HL-60/S4 treated with phorbol 12-myristate 13-acetate at 8.2 ng/mL for 4 days and 3 days (cell line): Measurements from ENCODE around the gene RAG1.

Experiments
- in situ Hi-C: fragments of 300-500 bp; cut with MboI; formaldehyde crosslinking; loops from 2 replicates; pipeline ENCODE4 v1.15.0; 2022; ENCODE audit warnings: low sequenced_read_pairs

Gene RAG1

DNA sequence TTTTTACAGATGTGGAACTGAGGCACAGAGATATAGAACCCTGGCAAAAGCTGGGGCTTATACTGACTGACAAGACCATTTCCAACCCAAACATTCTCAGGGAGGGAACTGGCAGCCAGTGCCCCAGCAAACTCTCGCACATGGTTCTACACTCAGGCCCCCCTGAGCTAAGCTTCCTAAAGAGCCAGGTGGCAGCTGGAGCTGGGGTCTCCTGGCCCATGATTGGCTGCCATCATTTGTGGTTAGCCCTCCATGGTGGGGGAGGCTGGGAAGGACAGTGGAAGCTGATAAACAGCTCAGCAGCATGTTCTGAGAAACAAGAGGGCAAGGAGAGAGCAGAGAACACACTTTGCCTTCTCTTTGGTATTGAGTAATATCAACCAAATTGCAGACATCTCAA, at the start of gene RAG1:
Gene RAG1, plus strand, starts transcription at position 314 of the 400 bp plus-strand sequence. CDS start 5,298 bp downstream, outside the sequence.
- in situ Hi-C loops: loop anchor here (25.0 kb wide), 1 partner anchor 170 kb away; no protein-coding TSS in a partner anchor

DNA sequence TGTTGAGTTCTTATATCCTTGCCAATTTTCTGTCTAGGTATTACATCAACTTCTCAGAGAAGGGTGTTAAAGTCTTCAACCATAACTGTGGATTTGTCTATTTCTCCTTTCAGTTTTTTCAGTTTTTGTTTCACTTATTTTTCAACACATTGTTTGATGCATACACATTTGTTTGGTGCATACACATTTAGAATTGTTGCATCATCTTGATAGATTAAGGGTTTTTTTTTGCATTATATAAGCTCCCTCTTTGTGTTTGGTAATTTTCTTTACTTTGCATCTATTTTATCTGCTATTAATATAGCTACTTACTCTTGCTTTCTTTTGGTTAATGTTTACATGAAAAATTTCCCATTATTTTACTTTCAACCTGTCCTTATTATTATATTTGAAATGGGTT, 37.0 kb upstream of the RAG1 start:
- in situ Hi-C loops: no loop called here

DNA sequence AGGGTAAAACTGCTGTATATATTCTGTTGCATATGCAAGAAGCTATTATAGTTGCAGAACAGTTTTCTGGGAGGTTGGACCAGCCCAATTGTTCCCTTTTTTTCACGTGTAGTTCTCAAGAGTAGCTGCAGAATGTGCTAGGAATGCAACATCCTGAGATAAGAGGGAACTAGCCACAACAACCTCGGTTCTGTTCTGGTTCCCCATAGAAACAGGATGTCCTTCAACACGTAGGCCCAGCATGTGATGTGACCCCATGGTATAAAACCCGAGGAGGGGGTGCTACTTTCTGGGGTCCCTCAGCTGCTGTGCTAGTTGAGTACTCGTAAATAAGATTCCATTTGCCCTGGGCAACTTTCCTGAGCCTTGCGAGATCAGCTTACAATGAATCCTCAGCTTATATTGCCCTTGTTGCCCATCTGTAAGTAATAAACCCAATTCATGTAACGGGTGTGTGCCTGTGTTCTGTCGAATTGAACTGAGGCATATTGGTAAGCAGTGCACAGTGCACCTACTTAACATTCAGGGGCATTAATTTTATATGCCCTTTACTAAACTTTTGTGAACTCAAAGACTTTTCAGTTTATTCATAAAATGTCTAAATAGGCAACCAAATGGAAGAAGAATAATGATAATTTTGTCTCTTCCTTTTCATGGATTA, 34.7 kb upstream of the RAG1 start:
- in situ Hi-C loops: no loop called here

DNA sequence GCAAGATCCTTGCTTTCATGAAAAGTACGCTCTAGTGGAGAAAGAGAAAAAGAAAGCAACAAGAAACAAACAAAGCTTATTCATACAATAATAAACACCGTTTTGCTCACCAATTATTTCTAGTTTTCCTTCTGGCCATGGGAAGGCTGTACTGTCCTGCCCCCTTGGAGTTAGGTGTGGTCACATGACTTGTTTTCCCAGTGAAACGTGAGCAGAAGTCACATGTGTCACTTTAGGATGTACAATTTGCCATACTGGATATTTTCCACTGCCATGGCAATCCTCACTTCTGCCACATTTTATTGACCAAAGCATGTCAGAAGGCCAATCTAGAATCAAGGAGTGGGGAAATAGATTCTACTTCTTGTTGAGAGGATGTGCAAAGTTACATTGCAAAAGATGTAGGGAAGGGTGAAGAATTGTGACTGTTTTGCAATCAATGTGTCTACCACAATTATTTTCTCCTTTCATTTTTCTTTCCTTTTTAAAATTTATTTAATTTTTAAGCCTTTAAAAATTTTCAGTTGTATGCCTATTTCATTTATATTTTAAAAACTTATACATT, 33.4 kb upstream of the RAG1 start:
- in situ Hi-C loops: no loop called here

DNA sequence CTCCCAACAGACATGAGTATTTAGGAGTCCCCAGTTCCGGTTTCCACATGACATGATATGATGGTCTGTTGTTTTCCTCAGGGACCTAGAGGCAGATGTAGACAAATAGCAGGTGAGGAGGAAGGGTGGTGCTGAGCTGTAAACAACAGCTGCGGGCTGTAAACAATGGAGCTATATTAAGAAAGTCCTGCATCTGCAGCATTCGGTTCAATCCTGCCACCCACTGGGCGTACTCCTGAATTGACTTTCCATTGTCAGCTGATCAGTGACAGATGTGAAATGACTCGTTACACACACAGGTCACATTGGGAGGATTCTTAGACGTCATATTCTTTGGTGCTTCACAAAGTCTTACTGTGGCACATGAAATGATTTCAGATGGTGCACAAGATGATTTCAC, 26.8 kb upstream of the RAG1 start:
- in situ Hi-C loops: no loop called here

DNA sequence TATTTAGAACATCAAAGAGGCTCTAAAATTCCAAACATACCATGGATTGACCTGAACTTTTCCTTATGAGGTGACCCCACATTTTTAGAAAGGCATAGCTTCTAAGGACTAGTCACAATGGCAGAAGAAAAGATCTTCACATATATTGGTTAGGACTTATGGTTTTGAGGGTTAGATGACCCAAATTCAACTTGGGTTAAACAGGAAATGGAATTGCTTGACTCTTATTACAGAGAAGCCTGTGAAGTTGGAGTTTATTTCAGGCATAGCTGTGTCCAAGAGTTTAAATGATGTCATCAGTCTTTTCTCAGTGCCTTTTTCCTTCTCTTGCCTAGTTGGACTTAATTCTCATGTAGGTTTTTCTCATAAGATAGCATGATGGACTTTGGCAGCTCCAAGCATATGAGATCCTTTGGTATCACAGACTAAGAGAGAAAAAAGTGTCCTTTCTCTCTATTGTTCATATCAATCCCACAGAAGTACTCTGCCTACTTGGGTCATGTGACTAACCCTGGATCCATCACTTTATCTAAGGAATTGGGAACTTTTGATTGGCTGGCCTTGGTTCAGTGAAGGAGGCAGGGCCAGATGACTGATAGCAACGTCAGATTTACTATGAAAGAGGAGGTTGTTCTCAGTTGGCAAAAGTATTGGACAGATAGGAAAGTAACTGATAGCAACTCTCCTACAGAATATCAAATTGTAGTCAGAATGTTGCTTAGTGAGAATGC, 17.3 kb upstream of the RAG1 start:
- in situ Hi-C loops: loop anchor here (25.0 kb wide), 1 partner anchor 187 kb away; no protein-coding TSS in a partner anchor

DNA sequence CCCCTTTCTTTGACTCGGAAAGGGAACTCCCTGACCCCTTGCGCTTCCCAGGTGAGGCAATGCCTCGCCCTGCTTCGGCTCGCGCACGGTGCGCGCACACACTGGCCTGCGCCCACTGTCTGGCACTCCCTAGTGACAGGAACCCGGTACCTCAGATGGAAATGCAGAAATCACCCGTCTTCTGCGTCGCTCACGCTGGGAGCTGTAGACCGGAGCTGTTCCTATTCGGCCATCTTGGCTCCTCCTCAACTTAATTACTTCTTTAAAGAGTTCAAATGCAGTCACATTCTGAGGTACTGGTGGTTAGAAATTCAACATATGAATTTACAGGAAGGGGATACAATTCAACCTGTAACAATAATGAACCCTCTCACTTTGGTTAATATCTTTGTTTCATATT, 10.4 kb upstream of the RAG1 start:
- in situ Hi-C loops: loop anchor here (25.0 kb wide), 1 partner anchor 180 kb away; no protein-coding TSS in a partner anchor

DNA sequence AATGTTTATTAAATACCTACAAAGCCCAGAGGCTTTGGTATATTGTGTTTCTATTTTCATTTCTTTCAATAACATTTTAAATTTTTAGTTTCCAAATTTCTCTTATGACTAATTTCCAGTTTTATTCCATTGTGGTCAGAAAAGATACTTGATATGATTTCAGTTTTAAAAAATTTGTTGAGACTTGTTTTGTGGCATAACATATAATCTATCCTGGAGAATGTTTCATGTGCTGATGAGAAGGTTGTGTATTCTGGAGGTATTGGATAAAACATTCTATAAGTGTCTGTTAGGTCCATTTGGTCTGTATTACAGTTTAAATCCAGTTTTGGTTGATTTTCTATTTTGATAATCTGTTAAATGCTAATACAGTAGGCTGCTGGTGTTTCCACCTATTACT, 9.8 kb upstream of the RAG1 start:
- in situ Hi-C loops: loop anchor here (25.0 kb wide), 1 partner anchor 179 kb away; no protein-coding TSS in a partner anchor

DNA sequence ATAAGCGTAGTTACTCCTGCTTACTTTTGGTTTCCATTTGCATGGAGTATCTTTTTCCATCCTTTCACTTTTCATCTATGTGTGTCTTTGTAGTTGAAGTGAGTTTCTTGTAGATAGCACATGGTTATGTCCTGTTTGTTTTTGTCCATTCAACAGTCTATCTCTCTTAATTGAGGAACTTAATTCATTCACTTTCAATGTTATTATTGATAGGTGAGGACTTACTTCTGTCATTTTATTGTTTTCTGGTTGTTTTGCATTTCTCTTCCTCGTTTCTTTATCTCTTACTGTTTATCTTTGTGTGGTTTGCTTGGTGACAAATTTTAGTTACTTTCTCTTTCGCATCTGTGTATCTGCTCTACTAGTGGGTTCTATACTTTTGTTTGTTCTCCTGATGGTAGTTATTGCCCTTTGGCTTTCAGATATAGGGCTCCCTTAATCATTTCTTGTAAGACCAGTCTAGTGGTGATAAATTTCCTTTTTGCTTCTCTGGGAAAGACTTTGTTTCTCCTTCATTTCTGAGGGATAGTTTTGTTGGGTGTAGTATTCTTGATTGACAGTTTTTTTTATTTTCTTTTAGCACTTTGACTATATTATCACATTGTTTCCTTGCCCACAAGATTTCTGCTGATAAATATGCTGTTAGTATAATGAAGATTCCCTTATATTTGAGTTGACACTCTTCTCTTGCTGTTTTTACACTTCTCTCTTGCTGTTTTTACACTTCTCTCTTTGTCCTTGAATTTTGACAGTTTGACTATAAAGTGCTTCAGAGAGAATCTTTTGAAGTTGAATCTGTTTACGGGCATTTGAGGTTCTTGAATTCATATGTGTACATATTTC, 9.0 kb upstream of the RAG1 start:
- in situ Hi-C loops: loop anchor here (25.0 kb wide), 1 partner anchor 179 kb away; no protein-coding TSS in a partner anchor

DNA sequence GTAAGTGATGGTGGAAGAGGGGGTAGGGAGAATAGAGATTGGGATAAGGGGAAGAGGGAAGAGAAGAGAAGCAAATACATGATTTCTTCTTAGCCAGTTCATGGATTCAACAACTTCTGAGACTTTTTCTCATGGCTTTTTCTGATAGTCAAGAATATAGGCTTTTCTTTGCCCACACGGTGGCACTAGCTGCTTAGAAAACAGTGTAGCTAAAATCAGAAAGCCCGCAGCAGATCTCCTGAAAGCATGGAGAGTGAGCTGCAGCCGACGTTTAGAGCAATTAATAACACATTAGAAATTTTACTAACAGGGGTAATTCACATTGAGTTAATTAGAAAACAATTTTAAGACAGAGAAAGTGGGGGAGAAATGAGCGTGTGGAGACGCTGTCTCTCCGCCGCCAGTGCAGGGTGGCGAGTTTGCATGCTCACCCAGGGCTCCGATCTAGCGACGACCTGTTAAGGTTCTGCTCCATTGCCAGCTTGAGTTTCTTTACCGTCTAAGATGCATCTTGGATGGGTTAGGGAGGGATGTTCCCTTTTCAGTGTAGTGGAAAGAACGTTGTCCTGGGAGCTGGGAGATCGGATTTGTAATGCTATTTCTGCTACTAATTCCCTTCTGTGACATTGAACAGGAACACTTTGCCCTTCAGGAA, 3.3 kb upstream of the RAG1 start:
- in situ Hi-C loops: loop anchor here (25.0 kb wide), 1 partner anchor 173 kb away; no protein-coding TSS in a partner anchor

DNA sequence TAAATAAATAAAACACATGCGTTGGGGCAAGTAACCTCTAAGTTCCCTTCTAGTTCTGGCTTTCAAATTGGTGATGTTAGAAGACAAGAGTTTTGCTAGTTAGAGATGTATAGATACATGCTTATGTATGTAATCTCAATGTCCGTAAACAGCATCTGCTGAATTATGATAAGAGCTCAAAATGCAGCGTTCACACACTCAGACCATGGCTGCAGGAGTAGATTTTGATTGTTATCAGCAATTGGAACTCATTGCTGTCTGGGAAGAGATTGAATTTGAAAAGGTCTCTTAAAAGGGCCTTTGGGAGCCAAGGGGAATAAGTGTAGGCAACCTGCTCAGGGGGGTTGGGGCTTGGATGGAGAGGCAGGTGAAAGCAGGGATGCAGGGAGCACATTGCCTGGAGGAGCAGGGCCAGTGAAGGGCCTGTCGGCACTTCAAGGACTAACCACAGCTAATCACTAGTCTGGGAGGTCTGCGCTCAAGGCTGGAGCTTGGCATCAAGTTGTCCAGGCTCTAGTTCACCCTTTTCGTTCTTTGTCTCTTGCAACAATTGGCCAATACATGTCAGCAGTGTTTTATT, 2.7 kb upstream of the RAG1 start:
- in situ Hi-C loops: loop anchor here (25.0 kb wide), 1 partner anchor 172 kb away; no protein-coding TSS in a partner anchor

DNA sequence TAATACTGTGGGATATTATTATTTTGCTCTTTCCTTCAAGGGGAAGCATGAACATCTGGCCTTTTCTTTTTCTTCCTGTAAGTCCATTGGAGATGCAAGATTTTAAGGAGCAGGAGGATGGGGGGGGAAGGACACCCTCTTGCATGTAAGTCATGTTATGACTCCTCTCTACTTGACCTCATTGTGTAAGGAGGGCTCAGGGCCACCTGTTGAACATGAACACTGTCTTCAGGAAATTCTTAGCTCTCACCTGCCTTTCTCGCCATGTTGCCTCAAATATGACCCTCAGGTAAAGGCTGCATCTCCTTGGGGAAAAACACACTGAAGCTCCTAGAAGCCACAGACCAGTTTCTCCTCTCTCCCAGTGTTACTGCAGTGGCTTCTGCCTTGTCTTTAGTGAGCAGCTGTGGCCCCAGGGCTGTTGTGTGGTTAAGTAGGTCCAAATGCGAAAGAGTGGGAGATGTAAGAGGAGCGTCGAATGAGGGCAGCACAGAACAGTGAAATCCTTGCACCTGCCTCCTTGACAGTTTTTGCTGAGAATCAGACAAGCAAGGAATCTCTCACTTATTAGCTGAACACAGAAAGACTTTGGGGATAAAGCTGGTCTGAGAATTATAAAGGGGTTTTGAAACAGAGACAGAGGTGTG, 1.3 kb upstream of the RAG1 start:
- in situ Hi-C loops: loop anchor here (25.0 kb wide), 1 partner anchor 171 kb away; no protein-coding TSS in a partner anchor

DNA sequence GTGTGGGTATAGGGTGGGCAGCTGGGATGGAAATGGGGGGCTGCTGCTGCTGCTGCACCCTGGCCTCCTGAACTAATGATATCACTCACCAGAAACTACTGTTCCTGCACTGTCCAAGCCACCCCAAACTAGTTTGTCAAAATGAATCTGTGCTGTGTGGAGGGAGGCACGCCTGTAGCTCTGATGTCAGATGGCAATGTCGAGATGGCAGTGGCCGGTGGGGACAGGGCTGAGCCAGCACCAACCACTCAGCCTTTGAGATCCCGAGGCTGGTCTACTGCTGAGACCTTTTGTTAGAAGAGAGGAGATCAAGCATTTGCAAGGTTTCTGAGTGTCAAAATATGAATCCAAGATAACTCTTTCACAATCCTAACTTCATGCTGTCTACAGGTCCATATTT, 1.3 kb downstream of the RAG1 start:
- in situ Hi-C loops: loop anchor here (25.0 kb wide), 1 partner anchor 168 kb away; no protein-coding TSS in a partner anchor

DNA sequence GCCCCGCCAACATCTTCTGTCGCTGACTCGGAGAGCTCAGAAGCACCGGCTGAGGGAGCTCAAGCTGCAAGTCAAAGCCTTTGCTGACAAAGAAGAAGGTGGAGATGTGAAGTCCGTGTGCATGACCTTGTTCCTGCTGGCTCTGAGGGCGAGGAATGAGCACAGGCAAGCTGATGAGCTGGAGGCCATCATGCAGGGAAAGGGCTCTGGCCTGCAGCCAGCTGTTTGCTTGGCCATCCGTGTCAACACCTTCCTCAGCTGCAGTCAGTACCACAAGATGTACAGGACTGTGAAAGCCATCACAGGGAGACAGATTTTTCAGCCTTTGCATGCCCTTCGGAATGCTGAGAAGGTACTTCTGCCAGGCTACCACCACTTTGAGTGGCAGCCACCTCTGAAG, 6.7 kb downstream of the RAG1 start:
- in situ Hi-C loops: loop anchor here (25.0 kb wide), 1 partner anchor 163 kb away; no protein-coding TSS in a partner anchor

DNA sequence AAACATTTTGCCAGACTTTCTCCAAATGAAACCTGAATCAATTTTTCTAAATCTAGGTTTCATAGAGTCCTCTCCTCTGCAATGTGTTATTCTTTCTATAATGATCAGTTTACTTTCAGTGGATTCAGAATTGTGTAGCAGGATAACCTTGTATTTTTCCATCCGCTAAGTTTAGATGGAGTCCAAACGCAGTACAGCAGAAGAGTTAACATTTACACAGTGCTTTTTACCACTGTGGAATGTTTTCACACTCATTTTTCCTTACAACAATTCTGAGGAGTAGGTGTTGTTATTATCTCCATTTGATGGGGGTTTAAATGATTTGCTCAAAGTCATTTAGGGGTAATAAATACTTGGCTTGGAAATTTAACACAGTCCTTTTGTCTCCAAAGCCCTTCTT, 9.6 kb downstream of the RAG1 start:
- in situ Hi-C loops: no loop called here

DNA sequence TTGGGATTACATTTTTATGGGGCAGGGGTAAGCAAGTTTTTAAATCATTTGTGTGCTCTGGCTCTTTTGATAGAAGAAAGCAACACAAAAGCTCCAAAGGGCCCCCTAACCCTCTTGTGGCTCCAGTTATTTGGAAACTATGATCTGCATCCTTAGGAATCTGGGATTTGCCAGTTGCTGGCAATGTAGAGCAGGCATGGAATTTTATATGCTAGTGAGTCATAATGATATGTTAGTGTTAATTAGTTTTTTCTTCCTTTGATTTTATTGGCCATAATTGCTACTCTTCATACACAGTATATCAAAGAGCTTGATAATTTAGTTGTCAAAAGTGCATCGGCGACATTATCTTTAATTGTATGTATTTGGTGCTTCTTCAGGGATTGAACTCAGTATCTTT, 10.1 kb downstream of the RAG1 start:
- in situ Hi-C loops: no loop called here

DNA sequence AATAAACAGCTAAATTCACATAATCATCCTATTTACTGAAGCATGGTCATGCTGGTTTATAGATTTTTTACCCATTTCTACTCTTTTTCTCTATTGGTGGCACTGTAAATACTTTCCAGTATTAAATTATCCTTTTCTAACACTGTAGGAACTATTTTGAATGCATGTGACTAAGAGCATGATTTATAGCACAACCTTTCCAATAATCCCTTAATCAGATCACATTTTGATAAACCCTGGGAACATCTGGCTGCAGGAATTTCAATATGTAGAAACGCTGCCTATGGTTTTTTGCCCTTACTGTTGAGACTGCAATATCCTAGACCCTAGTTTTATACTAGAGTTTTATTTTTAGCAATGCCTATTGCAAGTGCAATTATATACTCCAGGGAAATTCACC, 10.7 kb downstream of the RAG1 start:
- in situ Hi-C loops: no loop called here

DNA sequence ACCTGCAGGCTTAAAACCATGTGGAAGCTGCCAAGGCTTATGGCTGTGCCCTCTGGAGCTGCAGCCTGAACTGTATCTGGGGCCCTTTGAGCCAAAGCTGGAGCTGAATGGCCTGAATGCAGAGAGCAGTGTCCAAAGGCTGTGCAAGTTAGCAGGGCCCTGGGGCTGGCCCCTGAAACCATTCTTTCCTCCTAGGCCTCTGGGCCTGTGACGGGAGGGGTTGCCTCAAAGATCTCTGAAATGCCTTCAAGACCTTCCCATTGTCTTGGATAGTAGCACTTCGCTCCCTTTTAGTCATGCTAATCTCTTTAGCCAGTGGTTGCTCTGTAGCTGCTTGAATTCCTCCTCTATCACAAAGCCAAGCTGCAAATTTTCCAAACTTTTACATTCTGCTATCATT, 13.7 kb downstream of the RAG1 start:
- in situ Hi-C loops: no loop called here

DNA sequence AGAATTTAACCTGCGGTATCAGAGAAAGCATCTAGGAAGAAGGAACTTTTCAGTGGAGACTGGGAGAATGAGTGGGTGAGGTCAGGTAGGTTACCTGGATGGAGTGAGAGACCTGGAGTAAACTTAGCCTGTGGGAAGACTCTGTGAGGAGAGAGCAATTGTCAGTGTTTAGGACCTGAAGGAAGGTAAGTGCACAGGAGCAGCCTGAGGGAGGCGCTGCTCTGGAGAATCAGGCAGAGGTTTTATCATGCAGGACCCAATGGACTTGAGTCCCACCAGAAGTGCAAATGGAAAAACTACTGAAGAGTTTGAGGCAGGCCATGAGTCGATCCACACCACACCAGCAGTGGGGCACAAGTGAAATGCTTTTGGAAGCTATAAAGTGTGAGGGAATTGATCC, 15.9 kb downstream of the RAG1 start:
- in situ Hi-C loops: no loop called here
